22Rv1 (cell line): ENCODE data around the gene CACNA2D2.

Experiments used
- CTCF ChIP-seq: fragments of 450-650 bp; IDR thresholded peaks from 2 replicates; pipeline ENCODE4 v1.5.1; 2017; ENCODE audit warnings: mild to moderate bottlenecking
- ZFX ChIP-seq: fragments of 450-650 bp; IDR thresholded peaks from 2 replicates; pipeline ENCODE4 v1.6.1; 2017; ENCODE audit warnings: antibody characterized with exemption, borderline replicate concordance

- TF ChIP-seq CTCF (no peak), ZFX (no peak)
Measured at GRCh38 chr3:50323092-50323600, 180.3 kb downstream of the CACNA2D2 start.
